IPS-18a (cell line): ENCODE data around the gene ITPR2.

ENCODE experiments used
- H3K27ac ChIP-seq: one replicate; pipeline ENCODE4 v1.5.1; 2013; ENCODE audit warnings: low read length
- H3K27me3 ChIP-seq: one replicate; pipeline ENCODE4 v1.6.1; 2013; ENCODE audit warnings: mild to moderate bottlenecking, low read length; ENCODE audit not compliant: control insufficient read depth, insufficient read depth
- H3K36me3 ChIP-seq: one replicate; pipeline ENCODE4 v1.6.1; 2013; ENCODE audit warnings: low read depth, low read length; ENCODE audit not compliant: control insufficient read depth
- H3K4me1 ChIP-seq: one replicate; pipeline ENCODE4 v1.6.1; 2013; ENCODE audit warnings: low read depth, low read length; ENCODE audit not compliant: control insufficient read depth
- H3K4me3 ChIP-seq: one replicate; pipeline ENCODE4 v1.5.1; 2013; ENCODE audit warnings: low read length
- H3K9ac ChIP-seq: one replicate; pipeline ENCODE4 v1.6.1; 2013; ENCODE audit warnings: mild to moderate bottlenecking, low read length, moderate library complexity
- H3K9me3 ChIP-seq: one replicate; pipeline ENCODE4 v1.6.1; 2013; ENCODE audit warnings: low read depth, low read length; ENCODE audit not compliant: control insufficient read depth

The ITPR2 gene

DNA sequence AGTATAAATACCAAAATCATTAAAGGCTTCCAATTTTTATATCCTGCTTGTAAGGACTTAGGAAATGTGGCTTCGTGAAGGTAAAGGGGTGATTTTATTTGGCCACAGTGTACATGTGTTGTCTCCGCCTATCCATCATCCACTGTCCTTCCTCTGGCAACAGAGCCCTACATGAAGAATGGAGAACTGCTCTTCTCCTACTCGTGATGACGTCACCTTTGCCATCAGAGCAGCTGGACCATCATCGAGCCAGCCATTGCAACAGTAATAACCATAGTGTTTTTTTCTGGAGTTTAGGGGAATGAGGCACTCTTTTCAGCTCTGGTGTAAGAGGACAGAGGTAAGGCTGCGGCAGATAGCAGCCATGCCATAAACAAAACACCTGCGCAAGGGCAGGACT is 19.2 kb downstream of the ITPR2 start:
- H3K36me3 ChIP-seq, result no peaks in the 10 kb centered on the region
- H3K9ac ChIP-seq, result no peak overlapping the region
- H3K27me3 ChIP-seq, result no peaks in the 10 kb centered on the region
- H3K4me1 ChIP-seq, result peaks cover 3% of the 10 kb centered on the region
- no peak overlapping the region for H3K4me3 ChIP-seq
- H3K27ac ChIP-seq, result no peak overlapping the region
- no peaks in the 10 kb centered on the region for H3K9me3 ChIP-seq

DNA sequence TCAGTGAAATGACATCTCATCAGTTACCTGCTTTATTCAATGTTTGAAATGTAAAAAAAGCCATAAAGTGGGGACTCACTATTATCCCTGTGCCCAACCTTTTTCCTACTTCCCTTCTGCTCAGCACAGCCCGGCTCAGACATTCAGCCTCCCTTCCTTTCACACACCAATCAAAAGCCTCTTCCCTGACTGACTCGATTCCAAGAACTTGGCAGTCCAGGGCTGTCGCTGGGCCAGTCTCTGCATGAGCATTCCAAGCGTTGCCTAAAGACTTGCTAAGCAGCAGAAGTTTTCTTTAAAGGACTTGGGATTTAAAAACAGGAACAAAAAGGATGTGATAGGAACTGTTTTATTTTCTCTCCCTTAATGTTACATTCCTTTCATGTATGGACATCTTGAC is 22.7 kb downstream of the ITPR2 start:
- Histone ChIP-seq H3K36me3 (no peaks in the 10 kb centered on the region), H3K27ac (no peak overlapping the region), H3K9ac (no peak overlapping the region), H3K4me3 (no peak overlapping the region), H3K9me3 (no peaks in the 10 kb centered on the region), H3K27me3 (no peaks in the 10 kb centered on the region), H3K4me1 (no peaks in the 10 kb centered on the region)

- no peak overlapping the region for H3K9ac ChIP-seq
- no peaks in the 10 kb centered on the region for H3K4me1 ChIP-seq
- no peak overlapping the region for H3K27ac ChIP-seq
- H3K27me3 ChIP-seq, result no peaks in the 10 kb centered on the region
- H3K9me3 ChIP-seq, result no peaks in the 10 kb centered on the region
- no peaks in the 10 kb centered on the region for H3K36me3 ChIP-seq
- H3K4me3 ChIP-seq, result no peak overlapping the region
Measured at GRCh38 chr12:26809611-26810285, 23.2 kb downstream of the ITPR2 start.

DNA sequence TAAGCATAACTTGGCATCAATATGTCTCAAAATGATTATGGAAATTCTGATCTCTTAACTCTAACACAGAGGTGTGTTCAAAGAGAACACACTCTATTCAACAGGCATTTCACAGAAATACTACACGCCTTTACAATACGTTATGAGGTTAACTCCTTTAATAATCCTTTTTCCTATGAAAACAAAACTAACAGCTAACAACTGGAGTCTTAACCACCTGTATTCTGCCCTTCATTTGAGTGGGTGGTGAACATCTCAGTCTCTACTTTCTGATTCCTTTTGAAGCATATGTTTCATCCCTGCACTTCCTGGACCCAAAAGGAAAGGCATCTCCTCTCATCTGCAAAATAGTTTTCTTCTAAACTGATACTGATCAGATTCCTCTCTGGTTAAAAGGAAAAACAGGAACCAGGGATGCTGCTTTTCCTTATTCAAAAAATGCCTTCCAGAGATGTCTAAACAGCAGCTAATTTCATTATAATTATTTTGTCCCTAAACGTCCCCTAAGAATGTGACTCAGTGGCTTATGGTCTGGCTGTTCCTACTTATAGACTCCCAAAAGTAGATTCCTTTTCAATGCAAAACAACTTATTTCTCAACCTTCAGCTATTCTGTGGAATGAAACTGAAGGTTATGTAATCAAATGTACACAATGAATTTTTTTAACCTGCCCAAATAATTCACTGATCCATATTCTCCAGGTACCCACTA is 24.1 kb downstream of the ITPR2 start:
- no peaks in the 10 kb centered on the region for H3K4me1 ChIP-seq
- no peak overlapping the region for H3K4me3 ChIP-seq
- no peak overlapping the region for H3K27ac ChIP-seq
- H3K9me3 ChIP-seq, result no peaks in the 10 kb centered on the region
- no peak overlapping the region for H3K9ac ChIP-seq
- no peaks in the 10 kb centered on the region for H3K36me3 ChIP-seq
- no peaks in the 10 kb centered on the region for H3K27me3 ChIP-seq

- no peak overlapping the region for H3K27ac ChIP-seq
- no peaks in the 10 kb centered on the region for H3K27me3 ChIP-seq
- H3K9ac ChIP-seq, result no peak overlapping the region
- H3K4me3 ChIP-seq, result no peak overlapping the region
- H3K4me1 ChIP-seq, result no peaks in the 10 kb centered on the region
- H3K9me3 ChIP-seq, result no peaks in the 10 kb centered on the region
- H3K36me3 ChIP-seq, result no peaks in the 10 kb centered on the region
Measured at GRCh38 chr12:26807292-26807691, 25.7 kb downstream of the ITPR2 start.

GRCh38 chr12:26806556-26806955 is 26.4 kb downstream of the ITPR2 start:
- no peak overlapping the region for H3K4me3 ChIP-seq
- no peak overlapping the region for H3K27ac ChIP-seq
- no peaks in the 10 kb centered on the region for H3K9me3 ChIP-seq
- H3K36me3 ChIP-seq, result no peaks in the 10 kb centered on the region
- no peaks in the 10 kb centered on the region for H3K4me1 ChIP-seq
- H3K9ac ChIP-seq, result no peak overlapping the region
- no peaks in the 10 kb centered on the region for H3K27me3 ChIP-seq

GRCh38 chr12:26805401-26805971 is 27.5 kb downstream of the ITPR2 start:
- no peak overlapping the region for H3K27ac ChIP-seq

GRCh38 chr12:26803552-26803951 is 29.4 kb downstream of the ITPR2 start:
- H3K4me1 ChIP-seq, result no peaks in the 10 kb centered on the region
- H3K27ac ChIP-seq, result no peak overlapping the region

More at GRCh38 chr12:26805401-26805971, 27.5 kb downstream of the ITPR2 start:
- no peaks in the 10 kb centered on the region for H3K9me3 ChIP-seq
- H3K27me3 ChIP-seq, result no peaks in the 10 kb centered on the region
- H3K4me3 ChIP-seq, result no peak overlapping the region
- H3K9ac ChIP-seq, result no peak overlapping the region
- no peaks in the 10 kb centered on the region for H3K4me1 ChIP-seq
- H3K36me3 ChIP-seq, result no peaks in the 10 kb centered on the region

GRCh38 chr12:26801486-26801885 is 31.5 kb downstream of the ITPR2 start:
- H3K4me1 ChIP-seq, result no peaks in the 10 kb centered on the region
- H3K27ac ChIP-seq, result no peak overlapping the region
- H3K27me3 ChIP-seq, result no peaks in the 10 kb centered on the region
- H3K4me3 ChIP-seq, result no peak overlapping the region
- no peaks in the 10 kb centered on the region for H3K9me3 ChIP-seq
- no peak overlapping the region for H3K9ac ChIP-seq
- H3K36me3 ChIP-seq, result no peaks in the 10 kb centered on the region

More at GRCh38 chr12:26803552-26803951, 29.4 kb downstream of the ITPR2 start:
- no peaks in the 10 kb centered on the region for H3K27me3 ChIP-seq
- H3K9me3 ChIP-seq, result no peaks in the 10 kb centered on the region
- H3K36me3 ChIP-seq, result no peaks in the 10 kb centered on the region
- H3K4me3 ChIP-seq, result no peak overlapping the region
- no peak overlapping the region for H3K9ac ChIP-seq

DNA sequence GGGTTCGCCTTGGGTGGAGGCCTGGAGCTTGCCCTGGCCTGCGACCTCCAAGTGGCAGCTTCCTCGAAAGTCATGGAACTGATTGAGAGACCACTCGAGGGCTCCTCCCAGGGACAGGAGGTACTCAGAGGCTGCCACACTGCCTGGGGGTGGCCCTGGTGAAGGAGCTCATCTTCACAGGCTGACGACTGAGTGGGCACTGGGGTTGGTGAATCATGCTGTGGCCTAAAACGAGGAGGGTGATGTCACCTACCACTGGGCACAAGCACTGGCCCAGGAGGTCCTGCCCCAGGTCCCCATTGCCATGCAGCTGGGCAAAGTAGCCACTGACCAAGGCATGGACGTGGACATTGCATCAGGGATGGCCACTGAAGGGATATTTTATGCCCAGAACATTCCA is 32.1 kb downstream of the ITPR2 start:
- Histone ChIP-seq H3K27me3 (no peaks in the 10 kb centered on the region), H3K4me1 (no peaks in the 10 kb centered on the region), H3K9ac (no peak overlapping the region), H3K9me3 (no peaks in the 10 kb centered on the region), H3K27ac (no peak overlapping the region), H3K36me3 (no peaks in the 10 kb centered on the region), H3K4me3 (no peak overlapping the region)

GRCh38 chr12:26800347-26800746 is 32.6 kb downstream of the ITPR2 start:
- no peak overlapping the region for H3K9ac ChIP-seq
- H3K4me3 ChIP-seq, result no peak overlapping the region
- H3K27ac ChIP-seq, result no peak overlapping the region
- no peaks in the 10 kb centered on the region for H3K9me3 ChIP-seq
- H3K4me1 ChIP-seq, result no peaks in the 10 kb centered on the region
- no peaks in the 10 kb centered on the region for H3K36me3 ChIP-seq
- no peaks in the 10 kb centered on the region for H3K27me3 ChIP-seq

GRCh38 chr12:26799741-26800140 is 33.3 kb downstream of the ITPR2 start:
- no peak overlapping the region for H3K4me3 ChIP-seq
- no peak overlapping the region for H3K27ac ChIP-seq
- no peaks in the 10 kb centered on the region for H3K27me3 ChIP-seq
- no peaks in the 10 kb centered on the region for H3K9me3 ChIP-seq
- H3K4me1 ChIP-seq, result no peaks in the 10 kb centered on the region
- no peak overlapping the region for H3K9ac ChIP-seq
- no peaks in the 10 kb centered on the region for H3K36me3 ChIP-seq
